HUES64 (cell line): ENCODE measurements around the gene RNF115.
"Not testable (repeated sequence)": the region's sequence is repeated elsewhere in the genome, so short reads cannot be mapped to it uniquely, and the experiment has no call there.

ENCODE experiments used
- H3K27ac ChIP-seq: 2 replicates; pipeline ENCODE4 v1.7.0; 2013; ENCODE audit warnings: low read depth, low read length, inconsistent platforms
- H3K27me3 ChIP-seq: 2 replicates; pipeline ENCODE4 v1.6.1; 2013; ENCODE audit warnings: mild to moderate bottlenecking, low read length; ENCODE audit not compliant: insufficient read depth
- H3K36me3 ChIP-seq: 2 replicates; pipeline ENCODE4 v1.6.1; 2013; ENCODE audit warnings: mild to moderate bottlenecking, low read length; ENCODE audit not compliant: insufficient read depth
- H3K4me1 ChIP-seq: 2 replicates; pipeline ENCODE4 v1.6.1; 2013; ENCODE audit warnings: mild to moderate bottlenecking, low read length, moderate library complexity; ENCODE audit not compliant: insufficient read depth
- H3K4me3 ChIP-seq: 2 replicates; pipeline ENCODE4 v1.5.1; 2013; ENCODE audit warnings: mild to moderate bottlenecking, low read length, moderate library complexity
- H3K9ac ChIP-seq: 2 replicates; pipeline ENCODE4 v1.6.1; 2013; ENCODE audit warnings: mild to moderate bottlenecking, low read depth, low read length
- H3K9me3 ChIP-seq: 2 replicates; pipeline ENCODE4 v1.6.1; 2013; ENCODE audit warnings: low read depth, low read length; ENCODE audit not compliant: insufficient read depth
- WGBS: fragments of 150-250, 120-280 bp; methylation state at CpG from one replicate; pipeline ENCODE4 v1.1.7; 2013; ENCODE audit warnings: missing lambda C conversion rate; 5-methylcytosine and 5-hydroxymethylcytosine counted together

The RNF115 gene

DNA sequence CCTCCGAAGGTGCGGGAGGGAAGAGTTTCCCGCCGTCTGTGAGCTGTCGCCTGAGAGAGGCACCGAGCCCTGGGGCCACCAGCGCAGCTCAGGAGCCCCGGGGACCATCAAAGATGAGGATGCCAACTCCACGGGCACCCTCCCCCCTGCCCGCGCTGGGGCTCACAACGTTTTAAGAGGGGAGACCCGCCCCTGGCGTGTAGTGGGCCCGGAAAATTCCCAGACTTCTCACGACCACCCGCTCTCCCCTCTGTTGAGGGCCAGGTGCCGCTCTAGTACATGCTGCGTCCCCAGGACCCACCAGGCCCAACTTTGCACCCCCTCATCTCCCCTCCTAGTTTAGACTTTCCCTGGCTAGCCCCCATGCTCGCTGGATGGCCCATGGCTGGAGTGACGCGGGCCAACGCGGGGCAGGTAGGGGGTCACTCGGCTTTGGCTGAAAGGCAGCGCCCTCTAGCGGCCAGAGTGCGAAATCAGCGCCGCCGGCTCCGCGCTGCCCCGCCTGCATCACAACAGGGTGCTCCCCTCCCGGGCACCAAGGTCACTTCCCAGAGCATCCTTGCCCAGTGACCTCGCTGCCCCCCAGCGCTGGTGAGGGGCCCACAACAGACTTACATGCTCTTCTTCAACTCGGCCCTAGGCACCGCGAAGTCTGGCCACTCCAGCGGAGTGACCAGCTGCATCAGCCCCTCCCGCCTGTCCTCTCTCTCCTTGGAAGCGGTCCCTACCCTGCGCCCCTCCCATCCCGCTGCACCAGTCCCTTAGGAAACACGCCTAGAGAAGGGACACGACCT lies 102.8 kb downstream of the RNF115 start:
- H3K27ac ChIP-seq = no peak overlapping the region
- WGBS = 24% methylated on average over 47 of the region's 47 CpGs

DNA sequence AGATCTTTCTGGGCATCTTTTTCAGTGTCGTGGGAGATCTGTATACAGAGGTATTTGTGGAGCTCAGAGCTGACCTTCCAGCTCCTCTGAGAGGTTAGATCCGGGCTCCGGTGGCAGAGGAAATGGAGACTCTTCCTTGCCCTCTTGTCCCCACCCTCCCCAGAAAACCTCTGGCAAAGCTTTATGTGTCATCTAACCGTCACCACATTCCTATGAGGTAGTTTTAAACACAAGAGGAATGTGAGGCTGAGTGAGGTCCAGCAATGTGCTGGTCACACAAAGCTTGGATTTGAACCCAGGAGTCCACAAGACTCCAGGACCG lies 103.4 kb downstream of the RNF115 start:
- no peak overlapping the region for H3K27ac ChIP-seq
- 80% methylated on average over 5 of the region's 5 CpGs for WGBS
- H3K27me3 ChIP-seq = peaks cover 18% of the 10 kb centered on the region
- no peaks in the 10 kb centered on the region for H3K36me3 ChIP-seq
- H3K9ac ChIP-seq = no peak overlapping the region
- peak overlapping the region; percentile 51; the same call in 1 of the 2 replicates for H3K4me3 ChIP-seq
- H3K9me3 ChIP-seq = no peaks in the 10 kb centered on the region
- H3K4me1 ChIP-seq = peaks cover 4% of the 10 kb centered on the region; the same call in 1 of the 2 replicates

More for the DNA sequence above, 102.8 kb downstream of the RNF115 start:
- Histone ChIP-seq H3K4me1 (peaks cover 3% of the 10 kb centered on the region; the same call in 1 of the 2 replicates), H3K9me3 (no peaks in the 10 kb centered on the region), H3K9ac (peak overlapping the region; percentile 26; the same call in 1 of the 2 replicates), H3K4me3 (peak overlapping the region; percentile 51), H3K36me3 (no peaks in the 10 kb centered on the region), H3K27me3 (peaks cover 18% of the 10 kb centered on the region)

DNA sequence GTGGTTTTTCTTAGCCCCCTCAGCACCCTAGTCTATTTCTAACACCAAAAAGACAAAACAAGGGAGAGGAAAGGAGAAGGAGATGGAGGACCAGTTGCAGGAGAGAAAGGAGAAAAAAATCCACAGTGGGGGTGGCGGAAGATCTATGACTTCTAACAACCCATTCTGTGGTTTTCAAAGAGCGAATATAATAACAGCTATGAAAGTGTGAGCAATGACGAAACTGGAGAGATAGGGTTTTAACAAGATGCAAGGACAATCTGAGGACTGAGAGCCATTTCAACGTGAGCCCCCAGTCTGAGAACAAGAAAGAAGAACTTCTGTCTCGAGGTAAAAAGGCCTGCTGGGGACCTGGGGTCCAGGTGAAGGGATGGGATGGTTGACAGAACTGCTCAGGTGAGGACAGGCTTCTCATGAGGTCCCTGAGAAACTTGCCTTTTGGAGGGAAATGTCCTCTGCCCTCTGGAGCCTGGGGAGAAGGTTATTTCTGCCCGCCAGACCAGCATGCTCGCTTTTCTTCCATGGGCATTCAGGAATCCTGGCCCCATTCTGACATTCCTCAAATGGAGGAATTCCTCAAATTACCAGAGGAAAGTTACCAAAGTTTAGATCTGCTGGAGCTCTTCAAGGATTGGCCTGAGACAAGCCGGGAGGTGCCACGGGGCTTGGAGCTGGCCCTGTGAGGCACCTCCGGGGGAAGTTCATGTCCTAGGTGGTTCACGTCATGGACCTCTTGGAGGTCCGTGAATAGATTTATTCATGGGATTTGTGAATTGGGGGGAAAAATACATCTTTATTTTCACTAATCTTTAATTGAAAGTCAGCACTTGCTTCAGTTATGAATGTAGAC lies 104.4 kb downstream of the RNF115 start, which contains the start of gene CD160:
TSS of gene CD160 (plus strand) at position 270 of the 850 bp plus-strand sequence. CDS start 8,829 bp downstream, outside the sequence.
- Histone ChIP-seq H3K9me3 (no peaks in the 10 kb centered on the region), H3K27me3 (peaks cover 18% of the 10 kb centered on the region), H3K27ac (no peak within 1 kb of the TSS), H3K9ac (no peak within 1 kb of the TSS), H3K36me3 (no peaks in the 10 kb centered on the region), H3K4me1 (peaks cover 4% of the 10 kb centered on the region; the same call in 1 of the 2 replicates), H3K4me3 (no peak within 1 kb of the TSS)
- WGBS = 91% methylated on average over 12 of the region's 12 CpGs

DNA sequence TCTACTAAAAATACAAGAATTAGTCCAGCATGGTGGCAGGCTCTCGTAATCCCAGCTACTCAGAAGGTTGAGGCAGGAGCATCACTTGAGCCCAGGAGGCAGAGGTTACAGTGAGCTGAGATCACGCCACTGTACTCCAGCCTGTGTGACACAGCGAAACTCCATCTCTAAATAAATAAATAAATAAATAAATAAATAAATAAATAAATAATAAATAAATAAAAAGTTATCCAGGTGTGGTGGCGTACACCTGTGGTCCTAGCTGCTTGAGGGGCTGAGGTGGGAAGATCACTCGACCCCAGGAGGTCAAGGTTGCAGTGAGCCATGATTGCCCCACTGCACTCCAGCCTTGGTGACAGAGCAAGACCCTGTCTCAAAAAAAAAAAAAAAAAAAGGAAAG lies 105.4 kb downstream of the RNF115 start:
- 91% methylated on average over 4 of the region's 5 CpGs for WGBS
- peaks cover 18% of the 10 kb centered on the region for H3K27me3 ChIP-seq
- H3K9ac ChIP-seq, H3K9me3 ChIP-seq, H3K27ac ChIP-seq, H3K4me1 ChIP-seq, H3K36me3 ChIP-seq, H3K4me3 ChIP-seq: not testable (repeated sequence)

DNA sequence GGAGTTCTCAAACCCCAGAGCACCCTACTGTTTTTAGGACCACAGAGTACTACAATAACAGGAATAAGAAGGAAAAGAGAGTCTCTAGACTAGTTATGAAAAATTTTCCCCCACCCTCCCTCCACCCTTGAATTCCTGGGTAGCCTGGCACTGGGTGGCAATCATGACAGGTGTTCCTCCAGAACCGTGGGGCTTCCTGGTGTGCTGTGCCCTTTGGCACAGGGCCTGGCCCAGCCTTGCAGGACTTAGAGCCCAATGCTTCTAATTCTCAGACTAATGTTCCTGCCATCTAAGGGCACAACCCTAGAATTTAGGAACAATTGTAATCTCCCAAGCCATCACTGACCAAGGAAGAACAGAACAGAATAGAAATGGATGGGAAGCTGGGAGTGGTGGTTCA lies 106.1 kb downstream of the RNF115 start:
- Histone ChIP-seq H3K27me3 (peaks cover 18% of the 10 kb centered on the region), H3K4me3 (no peak overlapping the region), H3K27ac (no peak overlapping the region), H3K9me3 (no peaks in the 10 kb centered on the region), H3K4me1 (peaks cover 4% of the 10 kb centered on the region; the same call in 1 of the 2 replicates), H3K9ac (no peak overlapping the region), H3K36me3 (no peaks in the 10 kb centered on the region)
- 88% methylated on average over 1 of the region's 1 CpG for WGBS

DNA sequence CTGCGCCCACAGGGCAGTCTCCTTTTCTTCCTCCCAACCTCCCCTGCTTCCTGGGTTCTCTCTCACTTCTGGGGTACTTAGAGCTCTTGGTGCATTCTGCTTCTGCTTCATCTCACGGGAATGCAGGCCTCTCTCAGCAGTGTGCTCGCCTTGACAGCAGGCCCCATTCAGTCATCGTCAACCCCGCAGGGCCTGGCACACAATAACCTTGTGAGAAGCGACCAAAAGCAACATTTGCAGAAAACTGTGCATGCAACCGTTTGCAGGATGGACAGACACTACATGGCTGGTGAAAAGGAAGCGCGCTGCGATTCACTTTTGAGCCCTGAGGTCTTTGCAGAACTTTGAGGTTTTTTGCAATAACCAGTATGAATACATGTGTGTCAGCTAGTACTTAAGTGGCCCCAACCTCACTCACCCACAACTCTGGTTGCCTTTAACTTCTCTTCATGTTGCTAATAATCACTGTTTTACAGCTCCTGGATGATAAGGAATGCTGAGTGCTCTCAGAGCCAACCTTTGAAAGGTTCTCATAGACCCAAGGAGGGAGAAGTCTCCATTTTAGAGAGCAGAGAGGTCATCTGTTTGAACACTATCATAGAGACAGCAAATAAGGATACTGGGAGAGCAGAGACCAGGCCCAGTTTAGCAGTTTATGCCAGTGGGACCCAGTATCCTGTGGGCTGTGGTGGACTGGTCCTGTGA lies 107.1 kb downstream of the RNF115 start:
- Histone ChIP-seq H3K27me3 (peaks cover 18% of the 10 kb centered on the region), H3K27ac (no peak overlapping the region), H3K36me3 (no peaks in the 10 kb centered on the region), H3K4me3 (no peak overlapping the region), H3K9me3 (no peaks in the 10 kb centered on the region), H3K9ac (no peak overlapping the region), H3K4me1 (peaks cover 4% of the 10 kb centered on the region; the same call in 1 of the 2 replicates)
- 71% methylated on average over 10 of the region's 10 CpGs for WGBS

DNA sequence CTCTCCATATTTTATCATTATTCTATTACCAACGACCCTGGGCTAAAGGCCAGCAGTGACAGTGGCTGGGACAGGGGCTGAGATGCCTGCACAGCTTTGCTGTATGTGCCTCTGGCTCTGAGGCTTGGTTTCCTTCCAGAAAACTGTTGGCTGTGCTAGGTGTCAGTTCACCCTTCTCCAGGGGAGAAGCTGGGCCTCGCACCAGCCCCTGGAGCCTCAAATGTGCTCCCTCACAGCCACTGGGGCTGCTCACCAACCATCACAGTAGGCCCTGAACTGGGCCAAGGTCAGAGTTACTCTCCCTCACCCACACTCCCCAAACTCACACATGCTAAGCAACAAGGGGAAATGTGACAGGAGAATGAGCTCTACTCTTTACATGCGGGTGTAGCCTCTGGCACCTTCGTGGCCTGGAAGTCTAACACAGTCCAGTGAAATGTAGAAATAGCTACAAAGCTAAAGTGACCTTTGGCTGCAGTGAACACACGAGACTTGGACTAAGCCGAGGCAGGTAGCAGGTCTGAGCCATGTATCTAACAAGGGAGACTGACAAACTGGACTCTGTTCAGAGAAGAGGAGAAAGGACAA lies 109.3 kb downstream of the RNF115 start:
- 92% methylated on average over 6 of the region's 6 CpGs for WGBS

DNA sequence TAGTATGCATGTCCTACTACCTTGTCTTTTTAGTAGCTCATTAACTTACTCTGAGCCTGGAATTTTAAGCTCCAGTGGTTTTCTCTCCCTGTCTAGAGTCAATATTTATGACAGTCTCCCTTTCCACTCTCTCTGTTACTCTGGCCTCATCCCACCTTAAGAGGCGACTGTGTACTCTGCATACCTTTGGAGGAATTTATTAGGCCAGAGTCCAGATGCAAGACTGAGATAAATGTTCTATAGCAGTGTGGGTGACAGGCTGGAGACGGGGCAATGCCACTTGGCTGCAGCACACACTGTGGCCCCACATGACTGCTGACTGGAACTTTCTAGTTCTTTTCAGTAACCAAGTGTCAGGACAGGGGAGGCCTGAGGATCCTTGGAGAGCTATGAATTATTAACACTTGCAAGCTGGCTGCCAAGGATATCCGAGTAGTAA lies 112.7 kb downstream of the RNF115 start:
- no peaks in the 10 kb centered on the region for H3K36me3 ChIP-seq
- H3K27me3 ChIP-seq = no peaks in the 10 kb centered on the region
- WGBS = 91% methylated on average over 3 of the region's 3 CpGs
- H3K4me3 ChIP-seq = no peak overlapping the region
- H3K9ac ChIP-seq = no peak overlapping the region
- H3K4me1 ChIP-seq = peaks cover 7% of the 10 kb centered on the region
- H3K27ac ChIP-seq = no peak overlapping the region
- H3K9me3 ChIP-seq = no peaks in the 10 kb centered on the region

More for the DNA sequence above, 109.3 kb downstream of the RNF115 start:
- Histone ChIP-seq H3K4me1 (peaks cover 4% of the 10 kb centered on the region; the same call in 1 of the 2 replicates), H3K36me3 (no peaks in the 10 kb centered on the region), H3K27me3 (no peaks in the 10 kb centered on the region), H3K27ac (no peak overlapping the region), H3K4me3 (no peak overlapping the region), H3K9me3 (no peaks in the 10 kb centered on the region), H3K9ac (no peak overlapping the region)

DNA sequence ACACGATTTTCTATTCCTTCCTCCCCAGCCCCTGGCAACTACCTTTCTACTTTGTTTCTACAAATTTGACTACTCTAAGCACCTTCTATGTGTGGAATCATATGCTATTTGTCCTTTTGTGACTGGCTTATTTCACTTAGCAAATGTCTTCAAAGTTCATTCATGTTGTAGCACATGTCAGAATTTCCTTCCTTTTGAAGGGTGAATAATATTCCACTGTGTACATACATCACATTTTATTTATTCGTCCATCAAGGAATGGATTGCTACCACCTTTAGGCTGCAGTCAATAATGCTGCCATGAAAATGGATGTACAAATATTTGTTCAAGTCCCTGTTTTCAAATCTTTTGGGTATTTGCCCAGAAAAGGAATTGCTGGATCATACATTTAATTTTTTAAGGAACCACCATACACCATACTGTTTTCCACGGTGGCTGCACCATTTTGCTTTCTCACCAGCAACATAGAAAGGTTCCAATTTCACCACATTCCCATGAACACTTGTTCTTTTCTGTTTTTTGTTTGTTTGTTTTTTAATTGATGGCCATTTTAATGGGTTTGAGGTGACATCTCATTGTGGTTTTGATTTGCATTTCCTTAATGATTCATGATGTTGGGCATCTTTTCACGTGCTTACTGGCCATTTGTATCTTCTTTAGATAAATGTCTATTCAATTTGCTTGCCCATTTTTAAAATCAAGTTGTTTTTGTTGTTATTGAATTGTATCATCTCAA lies 113.4 kb downstream of the RNF115 start:
- peaks cover 4% of the 10 kb centered on the region; the same call in 1 of the 2 replicates for H3K4me1 ChIP-seq
- no peaks in the 10 kb centered on the region for H3K27me3 ChIP-seq
- no peak overlapping the region for H3K9ac ChIP-seq
- no peaks in the 10 kb centered on the region for H3K9me3 ChIP-seq
- H3K36me3 ChIP-seq = no peaks in the 10 kb centered on the region
- no peak overlapping the region for H3K4me3 ChIP-seq
- WGBS = 78% methylated on average over 4 of the region's 4 CpGs
- no peak overlapping the region for H3K27ac ChIP-seq

DNA sequence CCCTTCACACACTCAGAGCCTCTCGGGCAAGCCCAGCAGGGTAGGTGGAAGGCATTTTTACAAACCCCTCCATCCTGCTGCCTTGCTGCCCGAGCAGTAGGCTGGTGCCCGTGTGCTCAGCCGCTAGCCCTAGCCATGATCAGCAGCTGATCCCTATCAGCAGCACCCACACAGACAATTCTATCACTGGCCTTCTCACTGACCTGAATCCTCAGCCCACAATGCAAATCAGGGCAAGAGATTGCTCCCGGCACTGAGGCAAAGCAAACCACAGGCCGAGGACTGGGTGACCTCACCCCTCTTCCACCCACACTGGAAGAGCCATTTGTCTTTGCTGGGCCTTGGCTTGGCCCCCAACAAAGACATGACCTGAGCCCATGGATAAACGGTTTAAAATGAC lies 115.8 kb downstream of the RNF115 start:
- 75% methylated on average over 7 of the region's 7 CpGs for WGBS
- Histone ChIP-seq H3K27me3 (no peaks in the 10 kb centered on the region), H3K4me3 (no peak overlapping the region), H3K36me3 (no peaks in the 10 kb centered on the region), H3K4me1 (peaks cover 4% of the 10 kb centered on the region; the same call in 1 of the 2 replicates), H3K27ac (no peak overlapping the region), H3K9ac (no peak overlapping the region), H3K9me3 (no peaks in the 10 kb centered on the region)
